GM23338 (cell line): ENCODE data around the gene PCLO. TPM values are rescaled to one million over a fixed set of nuclear protein-coding genes. Genes with fewer than 3 reads are reported as not detected.

Experiments
- ATAC-seq: fragments of 200-7000 bp; cut with Tn5 transposase; 3 replicates; pipeline ENCODE4 v1.9.1; 2020
- DNase-seq: peaks from one replicate; pipeline ENCODE4 v3.0.0-alpha.2; 2015; ENCODE audit warnings: low spot score
- H2AFZ ChIP-seq: fragments of 200-600 bp; sonication (generic); 2 replicates; pipeline ENCODE4 v1.8.0; 2016; ENCODE audit warnings: antibody characterized with exemption, mild to moderate bottlenecking, moderate library complexity
- H3F3A ChIP-seq: fragments of 200-600 bp; sonication (generic); replicated peaks from 2 replicates; pipeline ENCODE4 v1.8.0; 2017; ENCODE audit warnings: antibody characterized with exemption, mixed run types, low read depth
- H3K27ac ChIP-seq: fragments of 200-600 bp; sonication (generic); 2 replicates; pipeline ENCODE4 v1.6.1; 2016; ENCODE audit warnings: low read depth
- H3K27me3 ChIP-seq: fragments of 200-600 bp; sonication (generic); 2 replicates; pipeline ENCODE4 v1.8.0; 2016; ENCODE audit warnings: mild to moderate bottlenecking, mixed run types, moderate library complexity; ENCODE audit not compliant: insufficient read depth
- H3K36me3 ChIP-seq: fragments of 200-600 bp; sonication (generic); 2 replicates; pipeline ENCODE4 v1.8.0; 2016; ENCODE audit warnings: mild to moderate bottlenecking; ENCODE audit not compliant: insufficient read depth
- H3K4me1 ChIP-seq: fragments of 200-600 bp; sonication (generic); 2 replicates; pipeline ENCODE4 v1.8.0; 2016; ENCODE audit warnings: mild to moderate bottlenecking, moderate library complexity; ENCODE audit not compliant: insufficient read depth
- H3K4me2 ChIP-seq: fragments of 200-600 bp; sonication (generic); 2 replicates; pipeline ENCODE4 v1.7.1; 2017; ENCODE audit warnings: mixed run types
- H3K4me3 ChIP-seq: fragments of 200-600 bp; sonication (generic); 2 replicates; pipeline ENCODE4 v1.6.1; 2016; ENCODE audit warnings: mixed run types
- H3K79me2 ChIP-seq: fragments of 200-600 bp; sonication (generic); replicated peaks from 2 replicates; pipeline ENCODE4 v1.8.0; 2017; ENCODE audit warnings: mild to moderate bottlenecking; ENCODE audit not compliant: insufficient read depth
- H3K9me2 ChIP-seq: fragments of 200-600 bp; sonication (generic); 2 replicates; pipeline ENCODE4 v1.8.0; 2017; ENCODE audit not compliant: insufficient read depth
- H4K20me1 ChIP-seq: fragments of 200-600 bp; sonication (generic); replicated peaks from 2 replicates; pipeline ENCODE4 v1.8.0; 2017; ENCODE audit warnings: mild to moderate bottlenecking; ENCODE audit not compliant: insufficient read depth
- H3K27ac Mint-ChIP-seq: 2 replicates; pipeline ENCODE4 v1.8.0; 2020; ENCODE audit warnings: inconsistent platforms, mild to moderate bottlenecking, moderate library complexity, mixed read lengths
- H3K27me3 Mint-ChIP-seq: 3 replicates; pipeline ENCODE4 v1.8.0; 2022; ENCODE audit warnings: low read depth, mild to moderate bottlenecking, moderate library complexity, mixed read lengths, inconsistent platforms; ENCODE audit not compliant: insufficient read depth, poor library complexity
- H3K36me3 Mint-ChIP-seq: 3 replicates; pipeline ENCODE4 v1.8.0; 2021; ENCODE audit warnings: low read depth, mild to moderate bottlenecking, inconsistent platforms, moderate library complexity, mixed read lengths
- H3K4me1 Mint-ChIP-seq: 3 replicates; pipeline ENCODE4 v1.8.0; 2020; ENCODE audit warnings: mild to moderate bottlenecking, inconsistent platforms, mixed read lengths
- H3K4me3 Mint-ChIP-seq: 3 replicates; pipeline ENCODE4 v1.8.0; 2021; ENCODE audit warnings: moderate library complexity, mild to moderate bottlenecking, inconsistent platforms, mixed read lengths
- H3K9me3 Mint-ChIP-seq: 3 replicates; pipeline ENCODE4 v1.8.0; 2020; ENCODE audit warnings: moderate library complexity, mild to moderate bottlenecking, inconsistent platforms, mixed read lengths
- CREB1 ChIP-seq: fragments of 250-450 bp; sonication (Bioruptor Pico); IDR thresholded peaks from 2 replicates; pipeline ENCODE4 v1.5.0; 2020; ENCODE audit warnings: low read depth, mild to moderate bottlenecking, moderate library complexity
- CTCF ChIP-seq, 2 experiments: fragments of 200-600 bp in 1 of 2; sonication (generic) in 1 of 2; conservative IDR thresholded peaks; 2 replicates each; pipeline versions ENCODE4 v1.5.1 to v1.6.1; 2016 to 2017; ENCODE audit warnings: antibody characterized with exemption in 2 of 2, low read depth in 2 of 2, mild to moderate bottlenecking in 2 of 2, moderate library complexity in 1 of 2
- EZH2phosphoT487 ChIP-seq: fragments of 200-600 bp; sonication (generic); IDR thresholded peaks from one replicate; pipeline ENCODE4 v1.8.1; 2018; ENCODE audit warnings: antibody characterized with exemption; ENCODE audit not compliant: unreplicated experiment
- POLR2AphosphoS5 ChIP-seq: IDR thresholded peaks from 2 replicates; pipeline ENCODE4 v1.6.1; 2016; ENCODE audit warnings: antibody characterized with exemption, low read depth
- STAT1 ChIP-seq: IDR thresholded peaks from one replicate; pipeline ENCODE4 v1.6.1; 2016; ENCODE audit warnings: antibody characterized with exemption; ENCODE audit not compliant: unreplicated experiment
- ZNF331 ChIP-seq: fragments of 250-450 bp; sonication (Bioruptor Pico); IDR thresholded peaks from 2 replicates; pipeline ENCODE4 v1.5.0; 2020; ENCODE audit warnings: low read depth, mild to moderate bottlenecking, moderate library complexity
- polyA plus RNA-seq: library from polyadenylated mRNA; unstranded; fragments of >200 nt; fragmentation: Nextera tagmentation; extraction: Ambion mirVana; gene quantifications from 2 replicates; pipeline ENCODE4 v1.2.1, GENCODE V29; 2016
- total RNA-seq: library from RNA; depleted of rRNA; stranded (reverse); fragments of >200 nt; shearing (Covaris generic); gene quantifications from 2 replicates; pipeline ENCODE4 v1.2.3, GENCODE V29; 2014
- TF ChIP-seq, protein P1 (sequence below): fragments of 250-450 bp; sonication (Bioruptor Pico); IDR thresholded peaks from 2 replicates; pipeline ENCODE4 v1.5.0; 2020; ENCODE audit warnings: mild to moderate bottlenecking, moderate library complexity

Gene PCLO
- total and polyA plus RNA-seq, 2 experiments from 2014 or later: 7.4 to 9.1 TPM

DNA sequence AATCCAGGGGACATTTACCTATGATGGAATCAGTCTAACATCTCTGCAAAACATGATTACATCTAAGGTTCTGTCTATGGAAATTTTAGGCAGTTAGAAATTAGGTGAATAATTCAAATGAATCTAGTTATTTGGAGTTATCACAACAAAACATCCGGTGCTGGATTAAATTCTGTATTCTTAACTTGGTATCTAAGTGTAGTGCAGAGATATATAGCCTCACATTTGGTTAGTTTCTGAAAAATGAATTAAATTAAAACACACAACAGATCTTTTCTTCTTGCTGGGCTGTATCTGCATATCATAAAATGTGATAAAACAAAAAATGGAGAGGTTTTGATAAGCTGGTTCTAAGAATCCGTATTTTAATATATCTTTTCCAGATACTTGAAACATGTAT lies 354.1 kb downstream of the PCLO start (continued):
- TF ChIP-seq EZH2phosphoT487: no peak
- TF ChIP-seq, protein P1, sequence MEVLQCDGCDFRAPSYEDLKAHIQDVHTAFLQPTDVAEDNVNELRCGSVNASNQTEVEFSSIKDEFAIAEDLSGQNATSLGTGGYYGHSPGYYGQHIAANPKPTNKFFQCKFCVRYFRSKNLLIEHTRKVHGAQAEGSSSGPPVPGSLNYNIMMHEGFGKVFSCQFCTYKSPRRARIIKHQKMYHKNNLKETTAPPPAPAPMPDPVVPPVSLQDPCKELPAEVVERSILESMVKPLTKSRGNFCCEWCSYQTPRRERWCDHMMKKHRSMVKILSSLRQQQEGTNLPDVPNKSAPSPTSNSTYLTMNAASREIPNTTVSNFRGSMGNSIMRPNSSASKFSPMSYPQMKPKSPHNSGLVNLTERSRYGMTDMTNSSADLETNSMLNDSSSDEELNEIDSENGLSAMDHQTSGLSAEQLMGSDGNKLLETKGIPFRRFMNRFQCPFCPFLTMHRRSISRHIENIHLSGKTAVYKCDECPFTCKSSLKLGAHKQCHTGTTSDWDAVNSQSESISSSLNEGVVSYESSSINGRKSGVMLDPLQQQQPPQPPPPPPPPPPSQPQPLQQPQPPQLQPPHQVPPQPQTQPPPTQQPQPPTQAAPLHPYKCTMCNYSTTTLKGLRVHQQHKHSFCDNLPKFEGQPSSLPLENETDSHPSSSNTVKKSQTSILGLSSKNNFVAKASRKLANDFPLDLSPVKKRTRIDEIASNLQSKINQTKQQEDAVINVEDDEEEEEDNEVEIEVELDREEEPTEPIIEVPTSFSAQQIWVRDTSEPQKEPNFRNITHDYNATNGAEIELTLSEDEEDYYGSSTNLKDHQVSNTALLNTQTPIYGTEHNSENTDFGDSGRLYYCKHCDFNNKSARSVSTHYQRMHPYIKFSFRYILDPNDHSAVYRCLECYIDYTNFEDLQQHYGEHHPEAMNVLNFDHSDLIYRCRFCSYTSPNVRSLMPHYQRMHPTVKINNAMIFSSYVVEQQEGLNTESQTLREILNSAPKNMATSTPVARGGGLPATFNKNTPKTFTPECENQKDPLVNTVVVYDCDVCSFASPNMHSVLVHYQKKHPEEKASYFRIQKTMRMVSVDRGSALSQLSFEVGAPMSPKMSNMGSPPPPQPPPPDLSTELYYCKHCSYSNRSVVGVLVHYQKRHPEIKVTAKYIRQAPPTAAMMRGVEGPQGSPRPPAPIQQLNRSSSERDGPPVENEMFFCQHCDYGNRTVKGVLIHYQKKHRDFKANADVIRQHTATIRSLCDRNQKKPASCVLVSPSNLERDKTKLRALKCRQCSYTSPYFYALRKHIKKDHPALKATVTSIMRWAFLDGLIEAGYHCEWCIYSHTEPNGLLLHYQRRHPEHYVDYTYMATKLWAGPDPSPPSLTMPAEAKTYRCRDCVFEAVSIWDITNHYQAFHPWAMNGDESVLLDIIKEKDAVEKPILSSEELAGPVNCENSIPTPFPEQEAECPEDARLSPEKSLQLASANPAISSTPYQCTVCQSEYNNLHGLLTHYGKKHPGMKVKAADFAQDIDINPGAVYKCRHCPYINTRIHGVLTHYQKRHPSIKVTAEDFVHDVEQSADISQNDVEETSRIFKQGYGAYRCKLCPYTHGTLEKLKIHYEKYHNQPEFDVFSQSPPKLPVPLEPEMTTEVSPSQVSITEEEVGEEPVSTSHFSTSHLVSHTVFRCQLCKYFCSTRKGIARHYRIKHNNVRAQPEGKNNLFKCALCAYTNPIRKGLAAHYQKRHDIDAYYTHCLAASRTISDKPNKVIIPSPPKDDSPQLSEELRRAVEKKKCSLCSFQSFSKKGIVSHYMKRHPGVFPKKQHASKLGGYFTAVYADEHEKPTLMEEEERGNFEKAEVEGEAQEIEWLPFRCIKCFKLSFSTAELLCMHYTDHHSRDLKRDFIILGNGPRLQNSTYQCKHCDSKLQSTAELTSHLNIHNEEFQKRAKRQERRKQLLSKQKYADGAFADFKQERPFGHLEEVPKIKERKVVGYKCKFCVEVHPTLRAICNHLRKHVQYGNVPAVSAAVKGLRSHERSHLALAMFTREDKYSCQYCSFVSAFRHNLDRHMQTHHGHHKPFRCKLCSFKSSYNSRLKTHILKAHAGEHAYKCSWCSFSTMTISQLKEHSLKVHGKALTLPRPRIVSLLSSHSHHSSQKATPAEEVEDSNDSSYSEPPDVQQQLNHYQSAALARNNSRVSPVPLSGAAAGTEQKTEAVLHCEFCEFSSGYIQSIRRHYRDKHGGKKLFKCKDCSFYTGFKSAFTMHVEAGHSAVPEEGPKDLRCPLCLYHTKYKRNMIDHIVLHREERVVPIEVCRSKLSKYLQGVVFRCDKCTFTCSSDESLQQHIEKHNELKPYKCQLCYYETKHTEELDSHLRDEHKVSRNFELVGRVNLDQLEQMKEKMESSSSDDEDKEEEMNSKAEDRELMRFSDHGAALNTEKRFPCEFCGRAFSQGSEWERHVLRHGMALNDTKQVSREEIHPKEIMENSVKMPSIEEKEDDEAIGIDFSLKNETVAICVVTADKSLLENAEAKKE (CRISPR knock-in tag): no peak

DNA sequence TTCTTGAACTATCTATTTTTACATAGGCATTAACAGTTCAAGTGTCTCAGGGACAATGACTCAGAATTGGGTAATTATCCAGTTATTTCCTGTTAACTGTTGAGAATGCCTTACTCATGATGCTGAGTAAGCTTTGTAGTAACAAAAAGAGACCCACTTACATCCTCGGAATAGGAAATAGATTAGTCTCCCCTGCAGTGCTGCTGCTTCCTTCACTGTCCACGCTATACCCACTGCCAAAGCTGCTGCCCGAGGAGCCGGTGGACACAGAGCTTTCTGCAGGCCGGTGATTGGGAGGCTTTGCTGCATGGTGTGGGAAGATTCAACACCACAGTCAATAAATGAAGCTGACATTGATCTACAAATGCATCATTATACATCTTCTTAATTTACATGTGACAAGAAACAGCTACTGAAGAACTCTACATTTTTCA lies 357.1 kb downstream of the PCLO start:
- no peak overlapping the region for H3K4me3 Mint-ChIP-seq
- no peak for TF ChIP-seq CREB1 (CRISPR knock-in tag)
- TF ChIP-seq POLR2AphosphoS5: no peak
- TF ChIP-seq EZH2phosphoT487: no peak
- no peak for TF ChIP-seq ZNF331 (CRISPR knock-in tag)
- no peak for TF ChIP-seq CTCF (conservative IDR thresholded peaks at IDR 0.05; ENCODE audit: low read depth in 2 of 2)
- TF ChIP-seq, protein P1 (CRISPR knock-in tag): no peak
- TF ChIP-seq STAT1: no peak

More for the DNA sequence above, 357.1 kb downstream of the PCLO start:
- Histone ChIP-seq H3F3A (no peaks in the 10 kb centered on the region), H4K20me1 (no peaks in the 10 kb centered on the region), H3K4me2 (peak overlapping the region; percentile 17), H2AFZ (peak overlapping the region; percentile 8; the same call in 1 of the 2 replicates), H3K9me2 (no peaks in the 10 kb centered on the region), H3K27me3 (no peaks in the 10 kb centered on the region), H3K36me3 (no peaks in the 10 kb centered on the region), H3K79me2 (no peaks in the 10 kb centered on the region), H3K4me1 (peaks cover 21% of the 10 kb centered on the region), H3K4me3 (no peak overlapping the region), H3K27ac (no peak overlapping the region; the same call in 1 of the 2 replicates)
- Mint-ChIP-seq H3K9me3 (no peaks in the 10 kb centered on the region), H3K27me3 (no peaks in the 10 kb centered on the region), H3K27ac (peak overlapping the region; percentile 72), H3K36me3 (no peaks in the 10 kb centered on the region), H3K4me1 (peaks cover 19% of the 10 kb centered on the region)
- ATAC-seq (peak; percentile 64), DNase-seq (peak; percentile 38)
